GM21447 (cell line): Measurements from ENCODE around the gene ACP3.

Experiments used
- ATAC-seq: cut with Tn5 transposase; IDR thresholded peaks from one replicate; pipeline ENCODE4 v1.9.1; 2021; ENCODE audit not compliant: unreplicated experiment

Gene ACP3

DNA sequence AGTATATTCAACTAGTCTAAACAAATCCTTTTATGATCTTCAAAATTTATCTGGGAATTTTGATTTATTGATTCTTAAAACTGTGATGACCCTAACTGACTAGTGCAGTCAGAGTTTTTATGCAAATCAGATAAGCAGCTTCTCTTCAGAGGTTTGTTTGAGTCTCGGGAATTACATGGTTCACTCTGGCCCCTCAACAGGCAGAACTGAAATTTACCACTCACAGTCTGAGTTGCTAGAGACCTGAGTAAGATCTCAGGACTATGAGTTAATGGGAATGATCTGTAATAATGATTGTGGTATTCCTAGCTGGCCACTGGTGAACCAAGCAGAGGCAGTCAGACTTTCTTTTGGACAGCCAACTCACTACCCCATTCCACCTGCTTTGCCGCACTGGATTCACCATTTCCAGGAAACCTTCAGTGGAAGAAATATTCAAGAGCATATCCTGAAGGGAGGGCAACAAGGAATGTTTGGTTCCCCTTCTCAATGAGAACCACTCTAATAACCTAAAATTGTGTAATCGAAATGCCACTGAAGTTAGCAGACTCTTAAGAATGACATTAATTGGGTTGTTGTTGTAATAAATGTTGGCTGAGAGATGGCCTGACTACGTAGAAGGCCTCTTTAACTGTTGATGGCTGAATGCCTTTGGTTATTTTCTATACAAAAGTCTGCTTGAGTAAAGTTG is 88.5 kb downstream of the ACP3 start:
- no peak for ATAC-seq

DNA sequence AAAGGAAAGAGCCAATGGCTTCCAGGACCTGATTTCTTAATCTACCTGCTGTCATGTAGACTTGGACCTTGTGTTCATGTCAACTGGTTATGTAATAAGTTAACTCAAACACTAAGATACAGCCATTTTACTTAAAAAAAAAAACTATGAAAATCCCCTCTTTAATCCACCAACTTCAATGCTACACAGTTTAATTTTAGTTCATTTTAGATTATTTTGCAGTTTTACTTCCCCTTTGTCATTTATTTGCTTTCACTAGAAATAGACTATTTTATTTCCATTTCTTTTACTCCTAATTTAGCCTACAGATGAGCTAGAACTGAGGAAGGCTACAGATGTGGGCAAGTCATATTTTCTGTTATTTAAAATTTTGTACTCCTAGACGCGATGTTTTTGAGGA is 89.4 kb downstream of the ACP3 start:
- no peak for ATAC-seq

DNA sequence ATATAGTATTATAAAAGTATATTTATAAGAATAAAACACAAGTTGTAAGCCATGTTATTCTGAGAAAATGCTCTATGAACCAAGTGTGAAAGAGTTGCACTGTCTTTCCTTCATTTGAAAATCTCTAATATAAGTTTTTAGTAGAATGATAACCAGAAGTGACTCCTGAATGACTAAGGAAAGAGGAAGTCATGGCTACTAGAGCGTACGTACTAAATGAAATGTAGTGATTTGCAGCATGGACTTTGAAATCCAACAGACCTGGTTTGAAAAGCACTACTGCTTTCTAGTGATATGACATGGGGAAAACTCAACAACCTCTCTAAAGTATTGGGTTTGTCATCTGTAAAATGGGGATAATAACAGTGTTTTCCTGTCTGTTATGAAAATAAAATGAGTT is 89.8 kb downstream of the ACP3 start:
- no peak for ATAC-seq
